KMS-11 (cell line): Measurements from ENCODE around the gene KRT78.

Source experiments
- H2AFZ ChIP-seq: fragments of 200-600 bp; sonication (generic); 2 replicates; pipeline ENCODE4 v1.6.1; 2016; ENCODE audit warnings: antibody characterized with exemption, mixed run types, low read depth
- H3K27ac ChIP-seq: fragments of 200-600 bp; sonication (generic); 2 replicates; pipeline ENCODE4 v1.6.1; 2016; ENCODE audit warnings: mild to moderate bottlenecking, mixed run types
- H3K27me3 ChIP-seq: fragments of 200-600 bp; sonication (generic); 2 replicates; pipeline ENCODE4 v1.6.1; 2017; ENCODE audit warnings: mild to moderate bottlenecking, low read depth, mixed run types, moderate library complexity; ENCODE audit not compliant: insufficient read depth
- H3K36me3 ChIP-seq: fragments of 200-600 bp; sonication (generic); 2 replicates; pipeline ENCODE4 v1.6.1; 2017; ENCODE audit warnings: mild to moderate bottlenecking, mixed run types; ENCODE audit not compliant: insufficient read depth
- H3K4me1 ChIP-seq: fragments of 200-600 bp; sonication (generic); 2 replicates; pipeline ENCODE4 v1.6.1; 2016; ENCODE audit warnings: mild to moderate bottlenecking, low read depth, mixed run types; ENCODE audit not compliant: poor library complexity, severe bottlenecking
- H3K4me2 ChIP-seq: fragments of 200-600 bp; sonication (generic); 2 replicates; pipeline ENCODE4 v1.7.0; 2016; ENCODE audit warnings: mild to moderate bottlenecking, mixed run types
- H3K4me3 ChIP-seq: fragments of 200-600 bp; sonication (generic); IDR thresholded peaks from 2 replicates; pipeline ENCODE4 v1.6.1; 2017; ENCODE audit warnings: low read depth, low read length, mixed read lengths; ENCODE audit not compliant: insufficient read depth
- H3K79me2 ChIP-seq: fragments of 200-600 bp; sonication (generic); 2 replicates; pipeline ENCODE4 v1.6.1; 2016; ENCODE audit warnings: low read depth, mixed run types; ENCODE audit not compliant: insufficient read depth
- H3K9ac ChIP-seq: fragments of 200-600 bp; sonication (generic); 2 replicates; pipeline ENCODE4 v1.6.1; 2016; ENCODE audit warnings: mild to moderate bottlenecking, mixed run types
- H4K20me1 ChIP-seq: fragments of 200-600 bp; sonication (generic); 2 replicates; pipeline ENCODE4 v1.6.1; 2016; ENCODE audit warnings: mild to moderate bottlenecking, mixed run types; ENCODE audit not compliant: insufficient read depth
- TF ChIP-seq, protein P1 (sequence below): fragments of 200-600 bp; sonication (generic); conservative IDR thresholded peaks from 2 replicates; pipeline ENCODE4 v1.6.1; 2017; ENCODE audit warnings: low read depth, mild to moderate bottlenecking, antibody characterized with exemption, low read length, moderate library complexity, mixed read lengths

KRT78 gene

GRCh38 chr12:52865090-52865944, 16.5 kb upstream of the KRT78 start:
- no peak overlapping the region for H3K4me2 ChIP-seq
- H3K9ac ChIP-seq, result no peak overlapping the region
- no peak overlapping the region for H2AFZ ChIP-seq
- H3K36me3 ChIP-seq, result no peaks in the 10 kb centered on the region
- no peaks in the 10 kb centered on the region for H3K79me2 ChIP-seq
- no peaks in the 10 kb centered on the region for H4K20me1 ChIP-seq
- H3K4me1 ChIP-seq, result peaks cover 5% of the 10 kb centered on the region
- H3K4me3 ChIP-seq, result no peak overlapping the region
- no peak overlapping the region for H3K27ac ChIP-seq
- TF ChIP-seq, protein P1, sequence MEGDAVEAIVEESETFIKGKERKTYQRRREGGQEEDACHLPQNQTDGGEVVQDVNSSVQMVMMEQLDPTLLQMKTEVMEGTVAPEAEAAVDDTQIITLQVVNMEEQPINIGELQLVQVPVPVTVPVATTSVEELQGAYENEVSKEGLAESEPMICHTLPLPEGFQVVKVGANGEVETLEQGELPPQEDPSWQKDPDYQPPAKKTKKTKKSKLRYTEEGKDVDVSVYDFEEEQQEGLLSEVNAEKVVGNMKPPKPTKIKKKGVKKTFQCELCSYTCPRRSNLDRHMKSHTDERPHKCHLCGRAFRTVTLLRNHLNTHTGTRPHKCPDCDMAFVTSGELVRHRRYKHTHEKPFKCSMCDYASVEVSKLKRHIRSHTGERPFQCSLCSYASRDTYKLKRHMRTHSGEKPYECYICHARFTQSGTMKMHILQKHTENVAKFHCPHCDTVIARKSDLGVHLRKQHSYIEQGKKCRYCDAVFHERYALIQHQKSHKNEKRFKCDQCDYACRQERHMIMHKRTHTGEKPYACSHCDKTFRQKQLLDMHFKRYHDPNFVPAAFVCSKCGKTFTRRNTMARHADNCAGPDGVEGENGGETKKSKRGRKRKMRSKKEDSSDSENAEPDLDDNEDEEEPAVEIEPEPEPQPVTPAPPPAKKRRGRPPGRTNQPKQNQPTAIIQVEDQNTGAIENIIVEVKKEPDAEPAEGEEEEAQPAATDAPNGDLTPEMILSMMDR, result peak; percentile 89
- H3K27me3 ChIP-seq, result peaks cover 6% of the 10 kb centered on the region; the same call in 1 of the 2 replicates

DNA sequence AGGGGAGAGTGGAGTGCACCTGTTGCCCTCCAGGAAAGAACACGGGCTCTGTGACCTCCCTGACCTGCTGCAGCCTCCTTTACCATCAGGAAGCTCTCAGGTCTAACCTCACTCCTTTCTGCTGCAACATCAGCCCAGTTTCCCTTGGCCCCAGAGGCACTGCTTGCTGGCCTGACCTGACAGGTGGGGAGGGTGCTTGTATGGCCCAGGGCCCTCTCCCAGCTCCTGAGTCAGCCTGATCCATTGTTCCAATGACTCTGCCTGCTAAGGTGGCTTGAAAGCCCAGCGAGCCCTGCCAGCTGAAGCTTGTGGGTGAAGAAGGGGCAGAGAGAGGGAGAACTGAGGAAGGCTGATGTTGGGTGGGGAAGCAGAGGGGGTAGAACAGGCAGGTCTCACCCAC, 13.2 kb upstream of the KRT78 start:
- Histone ChIP-seq H3K79me2 (no peaks in the 10 kb centered on the region), H3K9ac (no peak overlapping the region), H3K27ac (no peak overlapping the region), H3K4me2 (no peak overlapping the region), H3K27me3 (peaks cover 11% of the 10 kb centered on the region; the same call in 1 of the 2 replicates), H3K36me3 (no peaks in the 10 kb centered on the region), H2AFZ (no peak overlapping the region; the same call in 1 of the 2 replicates), H3K4me3 (no peak overlapping the region), H4K20me1 (no peaks in the 10 kb centered on the region), H3K4me1 (no peaks in the 10 kb centered on the region)
- TF ChIP-seq, protein P1, result no peak

GRCh38 chr12:52861511-52861910, 12.7 kb upstream of the KRT78 start:
- Histone ChIP-seq H3K27me3 (peaks cover 11% of the 10 kb centered on the region; the same call in 1 of the 2 replicates), H3K4me2 (no peak overlapping the region), H2AFZ (no peak overlapping the region; the same call in 1 of the 2 replicates), H3K4me3 (no peak overlapping the region), H3K36me3 (no peaks in the 10 kb centered on the region), H3K79me2 (no peaks in the 10 kb centered on the region), H3K4me1 (no peaks in the 10 kb centered on the region), H4K20me1 (no peaks in the 10 kb centered on the region), H3K9ac (no peak overlapping the region), H3K27ac (no peak overlapping the region)
- TF ChIP-seq, protein P1, result no peak

DNA sequence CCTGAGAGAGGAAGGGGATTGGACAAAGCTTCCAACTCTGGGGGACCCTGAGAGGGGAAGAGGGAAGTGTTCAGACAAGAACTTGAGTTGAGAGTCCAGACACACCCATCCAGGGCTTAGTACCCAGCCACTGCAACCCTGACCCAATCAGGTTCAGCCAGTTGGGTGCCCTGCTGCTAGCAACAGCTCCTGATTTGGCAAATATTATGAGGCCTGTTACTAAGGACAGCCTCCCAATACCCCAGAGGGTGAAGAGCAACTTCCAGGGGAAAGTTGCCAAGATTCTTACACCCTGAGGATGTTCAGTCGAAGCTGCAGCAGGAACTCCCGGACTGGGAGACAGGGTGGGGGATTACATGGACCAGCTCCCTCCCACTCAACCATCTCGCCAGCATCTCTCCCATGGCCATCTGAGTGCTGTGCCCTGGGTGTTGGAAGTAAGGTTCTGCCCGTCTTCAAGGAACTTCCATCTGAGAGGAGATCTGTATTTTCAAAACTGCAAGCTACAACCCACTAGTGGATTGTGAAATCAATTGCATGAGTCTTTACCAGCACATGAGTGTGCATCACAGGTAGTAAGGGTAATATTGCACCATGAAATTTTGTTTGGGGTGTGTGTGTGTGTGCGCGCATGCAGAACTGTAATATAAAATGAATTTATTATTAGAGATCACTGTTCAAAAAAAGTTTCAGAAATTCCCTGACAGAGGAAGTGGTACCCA, 11.5 kb upstream of the KRT78 start:
- H3K27ac ChIP-seq, result no peak overlapping the region

More for the DNA sequence above, 11.5 kb upstream of the KRT78 start:
- H3K4me1 ChIP-seq, result no peaks in the 10 kb centered on the region
- no peak overlapping the region for H3K9ac ChIP-seq
- TF ChIP-seq, protein P1, result no peak
- no peak overlapping the region for H2AFZ ChIP-seq
- H3K36me3 ChIP-seq, result no peaks in the 10 kb centered on the region
- H3K4me3 ChIP-seq, result no peak overlapping the region
- peaks cover 11% of the 10 kb centered on the region; the same call in 1 of the 2 replicates for H3K27me3 ChIP-seq
- H3K4me2 ChIP-seq, result no peak overlapping the region
- H3K79me2 ChIP-seq, result no peaks in the 10 kb centered on the region
- no peaks in the 10 kb centered on the region for H4K20me1 ChIP-seq
